ENCODE data around the gene SEMA3C.

DNA sequence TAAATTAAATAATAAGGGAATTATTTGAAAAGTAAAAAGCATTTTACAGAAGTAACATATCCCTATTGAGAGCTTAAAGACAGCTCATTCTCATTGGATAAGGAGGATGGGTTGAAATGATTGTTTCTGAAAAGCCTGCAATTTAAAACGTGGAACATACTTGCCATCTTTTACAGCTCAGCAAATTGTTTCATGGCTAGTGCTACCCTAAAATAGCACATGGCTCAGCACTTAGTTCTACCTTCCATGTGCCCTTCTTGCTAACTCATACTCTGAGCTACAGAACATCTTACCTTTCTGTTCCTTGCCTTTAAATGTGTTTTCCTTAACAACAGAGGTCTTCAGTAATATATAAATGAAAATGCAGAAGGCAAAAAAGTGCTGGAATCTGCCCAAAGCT, 8.6 kb downstream of the SEMA3C start:
- TF ChIP-seq, protein P1, sequence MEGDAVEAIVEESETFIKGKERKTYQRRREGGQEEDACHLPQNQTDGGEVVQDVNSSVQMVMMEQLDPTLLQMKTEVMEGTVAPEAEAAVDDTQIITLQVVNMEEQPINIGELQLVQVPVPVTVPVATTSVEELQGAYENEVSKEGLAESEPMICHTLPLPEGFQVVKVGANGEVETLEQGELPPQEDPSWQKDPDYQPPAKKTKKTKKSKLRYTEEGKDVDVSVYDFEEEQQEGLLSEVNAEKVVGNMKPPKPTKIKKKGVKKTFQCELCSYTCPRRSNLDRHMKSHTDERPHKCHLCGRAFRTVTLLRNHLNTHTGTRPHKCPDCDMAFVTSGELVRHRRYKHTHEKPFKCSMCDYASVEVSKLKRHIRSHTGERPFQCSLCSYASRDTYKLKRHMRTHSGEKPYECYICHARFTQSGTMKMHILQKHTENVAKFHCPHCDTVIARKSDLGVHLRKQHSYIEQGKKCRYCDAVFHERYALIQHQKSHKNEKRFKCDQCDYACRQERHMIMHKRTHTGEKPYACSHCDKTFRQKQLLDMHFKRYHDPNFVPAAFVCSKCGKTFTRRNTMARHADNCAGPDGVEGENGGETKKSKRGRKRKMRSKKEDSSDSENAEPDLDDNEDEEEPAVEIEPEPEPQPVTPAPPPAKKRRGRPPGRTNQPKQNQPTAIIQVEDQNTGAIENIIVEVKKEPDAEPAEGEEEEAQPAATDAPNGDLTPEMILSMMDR (IDR thresholded peaks at IDR 0.05 in 8 of 11, conservative IDR thresholded peaks at IDR 0.05 in 3 of 11), result no peak
- no peak for TF ChIP-seq POLR2AphosphoS5 (IDR thresholded peaks at IDR 0.05)

Measured in spleen (tissue), 7 donors.